Kidney glomerular epithelial cell (primary cell): ENCODE data around the gene EBLN2.

ENCODE experiments used
- DNase-seq: peaks from one replicate; lab custom pipeline; 2025; lab: John Stamatoyannopoulos, UW

The EBLN2 gene

DNA sequence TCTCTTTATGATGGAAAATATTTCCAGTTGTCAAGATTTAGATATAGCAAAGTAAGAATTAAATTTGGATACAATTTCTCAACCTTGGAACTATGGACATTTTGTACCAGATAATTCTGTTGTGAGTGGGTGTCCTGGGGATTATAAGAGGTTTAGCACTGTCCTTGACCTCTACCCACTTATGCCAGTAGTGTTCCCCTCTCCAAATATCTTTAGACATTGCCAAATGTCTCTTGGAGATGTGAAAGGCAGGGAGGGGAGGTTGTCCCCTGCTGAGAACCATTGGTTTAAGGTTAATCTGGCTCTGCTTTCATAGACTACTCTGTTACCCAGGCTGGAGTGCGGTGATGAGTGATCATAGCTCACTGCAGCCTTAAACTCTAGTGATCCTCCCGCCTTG lies at the start of gene EBLN2:
Gene EBLN2 (plus strand): TSS at position 244 of the 400 bp plus-strand sequence. CDS start 423 bp downstream, outside the sequence.
- no peak for DNase-seq

DNA sequence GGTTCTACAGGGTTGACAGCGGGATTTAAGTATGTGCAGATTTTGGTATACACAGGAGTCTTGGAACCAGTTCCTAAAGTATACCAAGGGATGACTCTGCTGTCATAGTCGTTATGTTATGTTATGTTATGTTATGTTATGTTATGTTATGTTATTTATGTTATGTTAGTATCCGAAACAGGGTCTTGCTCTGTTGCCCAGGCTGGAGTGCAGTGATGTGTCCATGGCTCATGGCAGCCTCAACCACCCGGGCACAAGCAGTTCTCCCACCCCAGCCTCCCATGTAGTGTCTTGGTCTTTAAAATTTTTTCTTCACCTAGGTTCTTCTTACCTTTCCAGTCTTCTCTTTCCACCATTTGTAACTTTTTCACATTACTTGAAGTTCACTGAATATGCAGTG lies 43.2 kb upstream of the EBLN2 start:
- no peak for DNase-seq

- DNase-seq, result no peak
These were observed 42.5 kb upstream of the EBLN2 start for GRCh38 chr3:73018790-73019441.

GRCh38 chr3:73021301-73021835 lies 40.1 kb upstream of the EBLN2 start:
- DNase-seq, result no peak

DNA sequence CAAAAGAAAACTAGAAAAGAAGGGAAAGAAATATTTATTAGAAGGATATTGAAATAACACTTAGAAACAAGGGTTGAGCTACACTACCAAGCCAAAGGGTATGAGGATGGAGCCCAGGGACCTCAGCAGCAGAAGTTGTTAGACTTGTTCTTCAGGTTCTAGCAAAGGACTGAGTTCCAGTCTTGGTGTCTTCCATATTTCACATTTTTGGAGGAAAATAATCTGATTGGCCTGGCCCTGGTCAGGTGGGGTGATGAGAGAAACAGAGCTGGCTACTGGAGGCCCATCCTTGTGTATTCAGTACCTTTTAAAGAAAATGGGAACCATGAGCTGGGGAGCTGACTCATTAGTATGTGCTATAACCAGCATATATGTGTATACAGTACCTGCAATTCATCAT lies 36.6 kb upstream of the EBLN2 start:
- DNase-seq, result no peak

GRCh38 chr3:73026111-73026759 lies 35.2 kb upstream of the EBLN2 start:
- DNase-seq, result no peak

DNA sequence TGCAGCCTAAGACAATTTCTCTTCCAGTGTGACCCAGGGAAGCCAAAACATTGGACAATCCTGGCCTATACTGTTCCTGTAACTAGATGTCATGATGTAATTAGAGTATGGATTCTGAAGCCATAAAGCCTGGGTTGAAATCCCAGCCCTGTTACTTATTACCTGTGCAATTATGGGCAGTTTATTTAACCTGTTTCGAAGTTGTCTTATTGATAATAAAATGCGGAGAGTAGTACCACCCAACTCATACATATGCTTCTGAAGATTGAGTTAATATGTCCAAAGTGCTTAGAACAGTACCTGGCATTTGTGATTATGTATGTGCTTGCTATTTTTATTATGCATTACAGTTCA lies 34.7 kb upstream of the EBLN2 start:
- DNase-seq, result no peak

- no peak for DNase-seq
These were observed 32.7 kb upstream of the EBLN2 start for GRCh38 chr3:73028803-73029202.

DNA sequence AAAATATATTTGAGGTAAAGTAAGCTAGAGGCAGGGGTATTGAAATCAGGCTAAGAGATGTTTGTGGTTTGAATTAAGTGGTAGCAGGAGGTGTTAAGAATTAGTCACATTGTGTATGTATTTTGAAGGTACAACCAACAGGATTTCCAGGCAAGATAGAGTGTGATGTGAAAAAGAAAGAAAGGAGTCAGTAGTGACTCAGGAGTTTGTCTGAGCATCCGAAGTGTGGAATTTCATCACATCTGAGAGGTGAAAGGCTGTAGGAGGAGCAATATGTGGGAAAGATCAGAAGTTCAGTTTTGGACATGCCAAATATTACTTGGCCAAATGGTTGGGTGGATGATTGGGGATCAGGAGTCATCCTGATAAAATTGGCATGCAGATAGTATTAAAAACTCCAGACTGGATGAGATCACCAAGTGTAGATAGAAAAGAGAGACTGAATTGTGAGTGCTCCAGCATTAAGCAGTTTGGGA lies 32.1 kb upstream of the EBLN2 start:
- peak; percentile 86 for DNase-seq

DNA sequence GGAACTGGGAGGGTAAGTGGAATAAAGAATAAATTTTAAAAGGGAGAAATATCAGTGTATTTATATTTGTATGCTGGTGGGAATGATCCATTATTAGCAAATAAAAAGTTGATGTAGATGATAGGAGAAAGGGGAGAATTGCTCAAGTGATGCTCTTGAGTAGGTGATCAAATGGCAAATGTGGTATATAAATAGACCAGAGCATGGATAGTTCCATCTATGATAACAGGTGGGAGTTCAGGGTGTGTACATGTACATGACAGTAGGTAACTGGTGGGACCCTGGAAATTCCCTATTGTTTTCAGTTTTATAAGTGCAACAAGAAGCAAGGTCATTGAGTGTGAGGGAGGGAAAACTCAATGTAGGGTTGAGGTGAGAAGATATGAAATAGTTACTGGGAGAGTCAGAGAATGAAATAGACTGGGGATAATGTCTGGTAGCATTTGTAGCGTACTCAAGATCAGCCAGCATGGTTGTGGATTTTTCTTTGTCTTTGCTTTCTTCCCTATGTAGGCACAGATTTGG lies 31.3 kb upstream of the EBLN2 start:
- no peak for DNase-seq

DNA sequence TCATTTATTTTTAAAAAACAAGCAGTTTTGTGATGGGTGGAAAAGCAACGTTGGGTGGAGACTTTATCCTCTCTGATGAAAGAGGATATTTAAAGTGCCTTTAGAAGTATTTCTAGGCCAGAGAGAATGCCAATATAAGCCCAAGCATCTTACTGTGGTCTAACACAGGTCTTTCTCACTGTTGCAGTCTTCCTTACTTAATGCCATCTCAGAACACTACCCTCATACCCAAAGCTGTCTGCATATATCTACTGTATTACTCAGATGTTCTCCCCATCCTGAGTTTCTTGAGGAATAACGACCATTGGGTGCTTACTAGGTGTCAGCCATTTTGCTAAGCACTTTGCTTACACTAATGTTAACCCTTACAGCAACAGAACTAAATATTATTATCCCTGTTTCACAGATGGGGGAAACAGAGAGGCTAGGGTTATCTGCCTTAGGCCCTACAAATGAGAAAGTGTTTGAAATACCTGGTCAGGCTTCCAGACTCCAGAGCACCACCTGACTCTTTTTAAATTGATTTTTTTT lies 29.8 kb upstream of the EBLN2 start:
- no peak for DNase-seq

GRCh38 chr3:73036694-73037591 lies 24.5 kb upstream of the EBLN2 start:
- peak; percentile 29 for DNase-seq

GRCh38 chr3:73041537-73041936 lies 19.9 kb upstream of the EBLN2 start:
- DNase-seq, result no peak

DNA sequence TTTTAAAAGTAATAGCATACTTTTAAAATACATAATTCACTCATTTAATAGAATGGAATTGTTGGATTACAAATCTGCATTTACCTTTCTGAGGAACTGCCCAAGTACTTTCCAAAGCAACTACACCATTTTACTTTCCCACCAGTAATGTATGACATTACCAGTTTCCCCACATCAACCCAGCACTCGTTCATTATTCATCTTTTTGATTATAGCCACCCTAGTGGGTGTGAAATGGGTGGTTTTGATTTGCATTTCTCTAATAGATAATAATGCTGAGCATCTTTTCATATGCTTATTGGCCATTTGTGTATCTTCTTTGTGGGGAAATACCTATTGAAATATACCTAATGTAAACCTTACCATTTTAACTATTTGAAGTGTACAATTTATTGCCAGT lies 18.0 kb upstream of the EBLN2 start:
- DNase-seq, result no peak

GRCh38 chr3:73045391-73045790 lies 16.1 kb upstream of the EBLN2 start:
- DNase-seq, result no peak

- no peak for DNase-seq
These were observed 15.3 kb upstream of the EBLN2 start for GRCh38 chr3:73046195-73046594.

- DNase-seq, result no peak
These were observed 12.1 kb upstream of the EBLN2 start for GRCh38 chr3:73049319-73049718.

GRCh38 chr3:73052857-73053256 lies 8.6 kb upstream of the EBLN2 start:
- no peak for DNase-seq

DNA sequence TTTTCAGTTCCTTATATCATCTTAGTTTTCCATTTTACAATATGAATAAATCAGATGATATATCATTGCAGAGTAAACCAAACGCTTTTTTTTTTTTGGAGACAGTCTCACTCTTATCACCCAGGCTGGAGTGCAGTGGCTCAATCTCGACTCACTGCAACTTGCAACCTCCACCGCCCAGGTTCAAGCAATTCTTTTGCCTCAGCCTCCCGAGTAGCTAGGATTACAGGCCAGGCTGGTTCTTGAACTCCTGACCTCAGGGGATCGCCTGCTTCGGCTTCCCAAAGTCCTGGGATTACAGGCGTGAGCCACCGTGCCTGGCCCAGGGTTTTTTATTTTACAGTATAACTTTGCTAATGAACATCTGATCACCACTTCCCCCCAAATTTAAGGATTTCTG lies 5.9 kb upstream of the EBLN2 start:
- DNase-seq, result no peak

GRCh38 chr3:73056014-73056844 lies 5.2 kb upstream of the EBLN2 start:
- DNase-seq, result no peak

DNA sequence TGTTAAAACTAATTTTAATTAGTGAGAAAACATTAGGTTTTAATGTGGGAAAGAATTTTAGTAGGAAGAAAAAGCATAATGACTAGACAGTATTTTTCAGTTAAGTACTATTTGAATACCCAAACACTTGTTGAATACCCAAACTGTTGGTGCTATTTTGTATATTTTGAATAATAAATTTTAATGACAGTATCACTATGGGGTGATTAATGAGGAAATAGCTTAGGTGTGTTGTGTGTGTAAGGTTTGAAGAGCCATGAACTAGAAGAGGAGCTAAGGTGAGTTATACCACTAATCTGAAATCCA lies 4.7 kb upstream of the EBLN2 start:
- no peak for DNase-seq
